HCT116 (cell line): ENCODE data around the gene KIF26B. TPM values are rescaled to one million over a fixed set of nuclear protein-coding genes. Genes with fewer than 3 reads are reported as not detected.

ENCODE experiments used
- ATAC-seq: fragments of 200-7000 bp; cut with Tn5 transposase; 2 replicates; pipeline ENCODE4 v1.9.1; 2020; ENCODE audit warnings: mild to moderate bottlenecking, moderate library complexity
- BruUV-seq: library from RNA; stranded (reverse); fragments of 400-500 nt; replicated peaks from 2 replicates; lab custom pipeline; 2021; lab: Mats Ljungman, UMichigan
- CTCF ChIA-PET: fragments of 300-600 bp; sonication (Branson Sonifier 250); formaldehyde crosslinking; loops from one replicate; lab custom pipeline; 2021; ENCODE audit warnings: antibody characterized with exemption; lab: Charles Lee
- POLR2A ChIA-PET: fragments of 300-600, 350-600 bp; sonication (Branson Sonifier 250); formaldehyde crosslinking; loops from one replicate; lab custom pipeline; 2021; ENCODE audit warnings: antibody characterized with exemption; lab: Charles Lee
- RAD21 ChIA-PET, 2 experiments: fragments of 300-600 bp; sonication (Branson Sonifier 250); formaldehyde crosslinking; loops; one replicate each; lab custom pipeline; 2023; ENCODE audit warnings: low total read pairs in 2 of 2; ENCODE audit not compliant: uncharacterized antibody in 2 of 2, unreplicated experiment in 2 of 2, low non-redundant PET in 1 of 2; lab: Charles Lee
- DNase-seq: peaks from one replicate; pipeline ENCODE4 v3.0.0-alpha.2; 2010; ENCODE audit warnings: low read depth, low spot score
- H2AFZ ChIP-seq: fragments of 200-600 bp; shearing (Covaris generic), sonication (generic); 2 replicates; pipeline ENCODE4 v1.6.1; 2017; ENCODE audit warnings: low read depth, mixed run types, mixed read lengths, antibody characterized with exemption, low read length; ENCODE audit not compliant: poor library complexity, severe bottlenecking
- H3K27ac ChIP-seq: 2 replicates; pipeline ENCODE4 v1.5.1; 2012; ENCODE audit warnings: low read depth, low read length
- H3K27me3 ChIP-seq: fragments of 200-600 bp; sonication (generic); 2 replicates; pipeline ENCODE4 v1.6.1; 2016; ENCODE audit warnings: mixed run types, low read length, mixed read lengths; ENCODE audit not compliant: insufficient read depth
- H3K36me3 ChIP-seq, 2 experiments: fragments of 200-500 bp in 1 of 2; fragments of 200-600 bp in 1 of 2; sonication (Bioruptor generic) in 1 of 2; sonication (generic) in 1 of 2; 2 replicates each; pipeline versions ENCODE4 v1.5.1 to v1.6.1; 2014 to 2016; ENCODE audit warnings: low read length in 2 of 2, inconsistent platforms in 1 of 2, mixed read lengths in 1 of 2, mixed run types in 1 of 2; ENCODE audit not compliant: insufficient read depth in 2 of 2, control insufficient read depth in 1 of 2
- H3K4me1 ChIP-seq, 2 experiments: fragments of 200-600 bp in 1 of 2; sonication (generic) in 1 of 2; 2 replicates each; pipeline versions ENCODE4 v1.5.1 to v1.6.1; 2012 to 2017; ENCODE audit warnings: low read length in 2 of 2, inconsistent platforms in 1 of 2, mild to moderate bottlenecking in 1 of 2, mixed read lengths in 1 of 2, mixed run types in 1 of 2, moderate library complexity in 1 of 2; ENCODE audit not compliant: insufficient read depth in 2 of 2, control insufficient read depth in 1 of 2
- H3K4me2 ChIP-seq: fragments of 200-600 bp; sonication (generic); 2 replicates; pipeline ENCODE4 v1.6.1; 2017; ENCODE audit warnings: mixed run types, low read length, mixed read lengths
- H3K4me3 ChIP-seq, 2 experiments: fragments of 200-600 bp in 1 of 2; sonication (generic) in 1 of 2; replicated peaks in 1 of 2; 2 replicates each; pipeline ENCODE4 v1.5.1; 2011 to 2016; ENCODE audit warnings: low read length in 2 of 2, control low read depth in 1 of 2, low read depth in 1 of 2, mild to moderate bottlenecking in 1 of 2, mixed read lengths in 1 of 2, mixed run types in 1 of 2
- H3K79me2 ChIP-seq: fragments of 200-600 bp; sonication (generic); 2 replicates; pipeline ENCODE4 v1.6.1; 2017; ENCODE audit warnings: mild to moderate bottlenecking, mixed run types, low read length, moderate library complexity, mixed read lengths; ENCODE audit not compliant: insufficient read depth
- H3K9ac ChIP-seq: fragments of 200-600 bp; sonication (generic); 2 replicates; pipeline ENCODE4 v1.6.1; 2016; ENCODE audit warnings: low read length, mixed read lengths
- H3K9me2 ChIP-seq: fragments of 200-600 bp; sonication (generic), shearing (Covaris generic); 2 replicates; pipeline ENCODE4 v1.6.1; 2017; ENCODE audit warnings: mixed run types, mild to moderate bottlenecking, moderate library complexity; ENCODE audit not compliant: insufficient read depth
- H3K9me3 ChIP-seq, 2 experiments: fragments of 200-500 bp in 1 of 2; fragments of 200-600 bp in 1 of 2; sonication (Bioruptor generic) in 1 of 2; sonication (generic) in 1 of 2; 2 replicates each; pipeline ENCODE4 v1.6.1; 2014 to 2017; ENCODE audit warnings: low read length in 2 of 2, mixed read lengths in 2 of 2, inconsistent platforms in 1 of 2, low read depth in 1 of 2, mild to moderate bottlenecking in 1 of 2, mixed run types in 1 of 2, moderate library complexity in 1 of 2; ENCODE audit not compliant: control insufficient read depth in 1 of 2, insufficient read depth in 1 of 2
- H4K20me1 ChIP-seq: fragments of 200-600 bp; sonication (generic), shearing (Covaris generic); 2 replicates; pipeline ENCODE4 v1.6.1; 2017; ENCODE audit warnings: mixed run types, mild to moderate bottlenecking, moderate library complexity; ENCODE audit not compliant: insufficient read depth
- CBX3 ChIP-seq: IDR thresholded peaks from 2 replicates; pipeline ENCODE4 v1.6.1; 2012; ENCODE audit warnings: low read depth
- CEBPB ChIP-seq: IDR thresholded peaks from 2 replicates; pipeline ENCODE4 v1.6.1; 2012; ENCODE audit warnings: low read depth
- CTCF ChIP-seq, 3 experiments: fragments of 200-600 bp in 1 of 3; sonication (generic) in 1 of 3; IDR thresholded peaks in 2 of 3; conservative IDR thresholded peaks in 1 of 3; 2 replicates each; pipeline ENCODE4 v1.5.1; 2012 to 2017; ENCODE audit warnings: low read depth in 2 of 3, low read length in 2 of 3, antibody characterized with exemption in 1 of 3, borderline replicate concordance in 1 of 3, control low read depth in 1 of 3, mild to moderate bottlenecking in 1 of 3, mixed read lengths in 1 of 3, mixed run types in 1 of 3, moderate library complexity in 1 of 3; ENCODE audit not compliant: insufficient read depth in 1 of 3
- EGR1 ChIP-seq: IDR thresholded peaks from 2 replicates; pipeline ENCODE4 v1.6.1; 2012; ENCODE audit warnings: low read depth
- ELF1 ChIP-seq: IDR thresholded peaks from 2 replicates; pipeline ENCODE4 v1.6.1; 2012; ENCODE audit warnings: low read depth, borderline replicate concordance
- FOSL1 ChIP-seq: IDR thresholded peaks from 2 replicates; pipeline ENCODE4 v1.6.1; 2012; ENCODE audit warnings: low read depth
- JUND ChIP-seq: IDR thresholded peaks from 2 replicates; pipeline ENCODE4 v1.6.1; 2012
- MAX ChIP-seq: IDR thresholded peaks from 2 replicates; pipeline ENCODE4 v1.6.1; 2012
- REST ChIP-seq: IDR thresholded peaks from 2 replicates; pipeline ENCODE4 v1.6.1; 2012; ENCODE audit warnings: low read depth
- SP1 ChIP-seq: IDR thresholded peaks from 2 replicates; pipeline ENCODE4 v1.6.1; 2012; ENCODE audit warnings: low read depth
- intact Hi-C: fragments of 100-400 bp; cut with micrococcal nuclease; formaldehyde crosslinking; loops from 2 replicates; pipeline ENCODE4 v1.10.0; 2022
- total RNA-seq: library from RNA; stranded (reverse); gene quantifications from one replicate; pipeline ENCODE4 v1.2.1, GENCODE V29; 2021; ENCODE audit not compliant: unreplicated experiment

Gene KIF26B
- total RNA-seq, 1 experiment from 2014 or later = 0.49 TPM

GRCh38 chr1:245495681-245496080 is 340.9 kb downstream of the KIF26B start (continued):
- TF ChIP-seq CTCF (IDR thresholded peaks at IDR 0.05 in 2 of 3, conservative IDR thresholded peaks at IDR 0.05 in 1 of 3; ENCODE audit: borderline replicate concordance in 1 of 3, insufficient read depth in 1 of 3, low read depth in 2 of 3, low read length in 2 of 3) (no peak), ELF1 (no peak), SP1 (no peak), FOSL1 (no peak), CBX3 (no peak), CEBPB (no peak), JUND (no peak)

- no peaks in the 10 kb centered on the region for H3K9me2 ChIP-seq
- no peak overlapping the region for H3K4me3 ChIP-seq
- RAD21 ChIA-PET = no interaction called here
- H3K79me2 ChIP-seq = no peaks in the 10 kb centered on the region
- H3K9me3 ChIP-seq = no peaks in the 10 kb centered on the region
- no peak for ATAC-seq
- no peak overlapping the region for H3K9ac ChIP-seq
- CTCF ChIA-PET = no interaction called here
- no peak overlapping the region for H2AFZ ChIP-seq
- POLR2A ChIA-PET = no interaction called here
- no peak overlapping the region for H3K27ac ChIP-seq
- BruUV-seq = no TSS peak
- no peak for DNase-seq
- H3K36me3 ChIP-seq = no peaks in the 10 kb centered on the region
- no peaks in the 10 kb centered on the region for H4K20me1 ChIP-seq
- TF ChIP-seq EGR1 (no peak), MAX (no peak), REST (no peak)
- no peak overlapping the region for H3K4me2 ChIP-seq
- intact Hi-C loops = no loop called here
- H3K27me3 ChIP-seq = no peaks in the 10 kb centered on the region
- no peaks in the 10 kb centered on the region; a peak in 1 of 4 replicates for H3K4me1 ChIP-seq
Measured at GRCh38 chr1:245500546-245500945, 345.8 kb downstream of the KIF26B start.
